SU-DHL-6 (cell line): ENCODE results near the gene PTPRN2.

ENCODE experiments used
- EZH2phosphoT487 ChIP-seq: fragments of 200-600 bp; sonication (generic), shearing (Covaris generic); conservative IDR thresholded peaks from 2 replicates; pipeline ENCODE4 v1.6.1; 2018; ENCODE audit warnings: mild to moderate bottlenecking, antibody characterized with exemption, low read length, moderate library complexity, mixed read lengths
- TF ChIP-seq, protein P1 (sequence below): fragments of 200-600 bp; sonication (generic); IDR thresholded peaks from one replicate; pipeline ENCODE4 v1.5.1; 2017; ENCODE audit warnings: antibody characterized with exemption, mild to moderate bottlenecking, low read length, moderate library complexity; ENCODE audit not compliant: insufficient read depth, poor library complexity, severe bottlenecking

DNA sequence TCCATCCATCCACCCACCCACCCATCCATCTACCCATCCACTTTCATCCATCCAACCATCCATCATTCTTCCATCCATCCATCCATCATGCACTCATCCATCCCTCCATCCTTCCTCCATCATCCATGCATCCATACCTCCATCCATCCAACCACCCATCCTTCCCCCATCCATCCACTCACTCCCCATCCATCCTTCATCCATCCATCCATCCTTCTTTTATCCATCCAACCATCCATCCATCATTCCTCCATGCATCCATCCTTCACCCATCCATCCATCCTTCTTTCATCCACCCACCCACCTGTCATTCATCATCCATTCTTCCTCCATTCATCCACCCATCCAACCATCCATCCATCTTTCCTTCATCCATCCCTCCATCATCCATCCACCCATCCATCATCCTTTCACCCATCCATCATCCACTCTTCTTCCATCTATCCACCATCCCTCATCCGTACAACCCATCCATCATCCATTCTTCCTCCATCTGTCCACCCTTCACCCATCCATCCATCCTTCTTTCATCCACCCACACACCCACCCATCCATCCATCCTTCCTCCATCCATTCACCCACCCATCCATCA, 822.6 kb downstream of the PTPRN2 start:
- TF ChIP-seq, protein P1, sequence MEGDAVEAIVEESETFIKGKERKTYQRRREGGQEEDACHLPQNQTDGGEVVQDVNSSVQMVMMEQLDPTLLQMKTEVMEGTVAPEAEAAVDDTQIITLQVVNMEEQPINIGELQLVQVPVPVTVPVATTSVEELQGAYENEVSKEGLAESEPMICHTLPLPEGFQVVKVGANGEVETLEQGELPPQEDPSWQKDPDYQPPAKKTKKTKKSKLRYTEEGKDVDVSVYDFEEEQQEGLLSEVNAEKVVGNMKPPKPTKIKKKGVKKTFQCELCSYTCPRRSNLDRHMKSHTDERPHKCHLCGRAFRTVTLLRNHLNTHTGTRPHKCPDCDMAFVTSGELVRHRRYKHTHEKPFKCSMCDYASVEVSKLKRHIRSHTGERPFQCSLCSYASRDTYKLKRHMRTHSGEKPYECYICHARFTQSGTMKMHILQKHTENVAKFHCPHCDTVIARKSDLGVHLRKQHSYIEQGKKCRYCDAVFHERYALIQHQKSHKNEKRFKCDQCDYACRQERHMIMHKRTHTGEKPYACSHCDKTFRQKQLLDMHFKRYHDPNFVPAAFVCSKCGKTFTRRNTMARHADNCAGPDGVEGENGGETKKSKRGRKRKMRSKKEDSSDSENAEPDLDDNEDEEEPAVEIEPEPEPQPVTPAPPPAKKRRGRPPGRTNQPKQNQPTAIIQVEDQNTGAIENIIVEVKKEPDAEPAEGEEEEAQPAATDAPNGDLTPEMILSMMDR = no peak
- no peak for TF ChIP-seq EZH2phosphoT487
